Peyer's patch (tissue), 4 donors: ENCODE results near the gene TMEM243. TPM values are rescaled to one million over a fixed set of nuclear protein-coding genes. Genes with fewer than 3 reads are reported as not detected.

Experiments used
- DNase-seq, 3 donors: peaks; one replicate each; pipeline ENCODE4 v3.0.0-alpha.2; 2017 to 2019
- H3K27ac ChIP-seq, 4 donors: fragments of 200-600 bp; sonication (generic); one replicate each; pipeline ENCODE4 v1.5.1; 2016 to 2019
- H3K27me3 ChIP-seq, 2 donors: fragments of 200-600 bp; sonication (generic); one replicate each; pipeline ENCODE4 v1.5.1; 2019
- H3K36me3 ChIP-seq, 3 donors: fragments of 200-600 bp; sonication (generic); one replicate each; pipeline ENCODE4 v1.5.1; 2016 to 2019
- H3K4me1 ChIP-seq, 4 donors: fragments of 200-600 bp; sonication (generic); one replicate each; pipeline ENCODE4 v1.5.1; 2016 to 2019
- H3K4me3 ChIP-seq, 4 donors: fragments of 200-600 bp; sonication (generic); 1 replicate in 3 of 4; 2 replicates in 1 of 4; pipeline ENCODE4 v1.5.1; 2016 to 2019; ENCODE audit warnings: mild to moderate bottlenecking in 1 of 4
- H3K9me3 ChIP-seq, 4 donors: fragments of 200-600 bp; sonication (generic); one replicate each; pipeline ENCODE4 v1.5.1; 2016 to 2019; ENCODE audit warnings: mild to moderate bottlenecking in 1 of 4
- POLR2A ChIP-seq, 2 donors: fragments of 450-650 bp; IDR thresholded peaks; one replicate each; pipeline ENCODE4 v1.5.1; 2017; ENCODE audit warnings: antibody characterized with exemption in 2 of 2, mild to moderate bottlenecking in 2 of 2, moderate library complexity in 2 of 2
- total RNA-seq, 4 donors: library from RNA; depleted of rRNA; stranded (reverse); fragments of >200 nt; gene quantifications; one replicate each; pipeline ENCODE4 v1.1.0, GENCODE V29; 2016
- TF ChIP-seq, protein P1 (sequence below), 6 experiments: fragments of 450-650 bp in 4 of 6; fragments of 200-600 bp in 2 of 6; sonication (generic) in 1 of 6; IDR thresholded peaks; one replicate each; pipeline ENCODE4 v1.5.1; 2017 to 2019; ENCODE audit warnings: antibody characterized with exemption in 6 of 6, mild to moderate bottlenecking in 3 of 6, moderate library complexity in 1 of 6

The TMEM243 gene
- total RNA-seq, 4 donors from 2014 or later = 29.0 to 88.3 (median 43.6) TPM

DNA sequence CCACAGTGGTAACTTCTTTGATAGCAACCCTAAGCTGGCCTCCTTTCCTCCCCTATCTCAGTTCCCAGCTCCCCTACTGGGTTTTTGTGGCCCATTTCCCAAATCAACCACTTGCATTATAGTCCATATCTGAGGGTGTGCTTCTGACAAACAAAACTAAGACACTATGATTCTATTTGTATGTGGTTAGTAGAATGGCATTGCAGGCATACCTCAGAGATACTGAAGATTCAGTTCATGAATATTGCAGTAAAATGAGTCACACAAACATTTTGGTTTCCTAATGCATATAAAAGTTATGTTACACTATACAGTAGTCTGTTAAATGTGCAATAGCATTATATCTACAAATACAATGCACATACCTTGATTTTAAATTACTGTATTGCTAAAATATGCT is 15.4 kb upstream of the TMEM243 start:
- no peak for DNase-seq
- H3K27ac ChIP-seq = no peak overlapping the region
- TF ChIP-seq POLR2A (IDR thresholded peaks at IDR 0.05) = no peak
- TF ChIP-seq, protein P1, sequence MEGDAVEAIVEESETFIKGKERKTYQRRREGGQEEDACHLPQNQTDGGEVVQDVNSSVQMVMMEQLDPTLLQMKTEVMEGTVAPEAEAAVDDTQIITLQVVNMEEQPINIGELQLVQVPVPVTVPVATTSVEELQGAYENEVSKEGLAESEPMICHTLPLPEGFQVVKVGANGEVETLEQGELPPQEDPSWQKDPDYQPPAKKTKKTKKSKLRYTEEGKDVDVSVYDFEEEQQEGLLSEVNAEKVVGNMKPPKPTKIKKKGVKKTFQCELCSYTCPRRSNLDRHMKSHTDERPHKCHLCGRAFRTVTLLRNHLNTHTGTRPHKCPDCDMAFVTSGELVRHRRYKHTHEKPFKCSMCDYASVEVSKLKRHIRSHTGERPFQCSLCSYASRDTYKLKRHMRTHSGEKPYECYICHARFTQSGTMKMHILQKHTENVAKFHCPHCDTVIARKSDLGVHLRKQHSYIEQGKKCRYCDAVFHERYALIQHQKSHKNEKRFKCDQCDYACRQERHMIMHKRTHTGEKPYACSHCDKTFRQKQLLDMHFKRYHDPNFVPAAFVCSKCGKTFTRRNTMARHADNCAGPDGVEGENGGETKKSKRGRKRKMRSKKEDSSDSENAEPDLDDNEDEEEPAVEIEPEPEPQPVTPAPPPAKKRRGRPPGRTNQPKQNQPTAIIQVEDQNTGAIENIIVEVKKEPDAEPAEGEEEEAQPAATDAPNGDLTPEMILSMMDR (IDR thresholded peaks at IDR 0.05) = no peak
- no peak overlapping the region for H3K4me3 ChIP-seq
- H3K27me3 ChIP-seq = no peaks in the 10 kb centered on the region
- H3K9me3 ChIP-seq = no peaks in the 10 kb centered on the region
- H3K4me1 ChIP-seq = no peaks in the 10 kb centered on the region
- no peaks in the 10 kb centered on the region for H3K36me3 ChIP-seq

DNA sequence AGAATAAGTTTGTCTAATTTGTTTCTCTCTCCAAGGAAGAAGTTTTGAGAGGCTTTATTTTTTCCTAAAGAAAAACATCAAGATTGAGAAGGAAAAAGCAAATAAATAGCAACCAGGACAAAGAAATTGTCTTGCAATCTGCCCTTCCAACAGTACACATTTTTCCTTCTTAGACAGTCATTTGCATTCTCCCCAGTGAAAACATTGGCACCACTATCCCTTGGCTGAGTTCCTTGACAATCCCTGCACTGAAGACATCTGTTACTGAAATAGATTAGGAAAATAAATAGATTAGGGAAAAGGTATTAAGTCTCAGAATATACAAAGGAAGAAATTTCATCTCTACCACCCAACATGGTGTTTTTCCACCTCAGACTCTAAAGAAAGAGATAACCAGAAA is 12.2 kb upstream of the TMEM243 start:
- TF ChIP-seq, protein P1 (IDR thresholded peaks at IDR 0.05) = no peak
- TF ChIP-seq POLR2A (IDR thresholded peaks at IDR 0.05) = no peak
- no peak for DNase-seq
- no peaks in the 10 kb centered on the region for H3K9me3 ChIP-seq
- no peaks in the 10 kb centered on the region for H3K4me1 ChIP-seq
- no peaks in the 10 kb centered on the region for H3K27me3 ChIP-seq
- no peak overlapping the region for H3K4me3 ChIP-seq
- no peaks in the 10 kb centered on the region for H3K36me3 ChIP-seq
- no peak overlapping the region for H3K27ac ChIP-seq

DNA sequence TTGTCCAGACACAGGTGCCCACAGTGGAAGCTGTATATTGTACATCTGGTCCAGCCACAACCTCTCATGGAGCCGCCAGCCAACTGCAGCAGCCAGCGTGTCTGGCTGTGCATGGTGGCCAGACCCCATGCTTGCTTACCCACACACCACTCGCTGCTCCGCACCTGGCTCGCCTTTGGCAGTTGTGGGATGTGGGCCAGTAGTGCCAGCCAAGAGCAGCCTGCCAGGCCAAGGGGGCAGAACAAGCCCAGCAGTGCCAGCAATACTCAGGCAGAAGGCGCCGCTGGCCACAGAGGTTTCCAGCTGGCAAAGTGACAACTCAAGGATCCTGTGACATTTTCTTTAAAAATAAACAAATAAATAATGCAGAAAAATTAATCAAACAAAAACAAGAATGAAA is 11.7 kb upstream of the TMEM243 start:
- no peaks in the 10 kb centered on the region for H3K4me1 ChIP-seq
- no peak overlapping the region for H3K27ac ChIP-seq
- DNase-seq = no peak
- H3K4me3 ChIP-seq = no peak overlapping the region
- H3K27me3 ChIP-seq = no peaks in the 10 kb centered on the region
- H3K36me3 ChIP-seq = no peaks in the 10 kb centered on the region
- TF ChIP-seq, protein P1 (IDR thresholded peaks at IDR 0.05) = no peak
- TF ChIP-seq POLR2A (IDR thresholded peaks at IDR 0.05) = no peak
- no peaks in the 10 kb centered on the region for H3K9me3 ChIP-seq

DNA sequence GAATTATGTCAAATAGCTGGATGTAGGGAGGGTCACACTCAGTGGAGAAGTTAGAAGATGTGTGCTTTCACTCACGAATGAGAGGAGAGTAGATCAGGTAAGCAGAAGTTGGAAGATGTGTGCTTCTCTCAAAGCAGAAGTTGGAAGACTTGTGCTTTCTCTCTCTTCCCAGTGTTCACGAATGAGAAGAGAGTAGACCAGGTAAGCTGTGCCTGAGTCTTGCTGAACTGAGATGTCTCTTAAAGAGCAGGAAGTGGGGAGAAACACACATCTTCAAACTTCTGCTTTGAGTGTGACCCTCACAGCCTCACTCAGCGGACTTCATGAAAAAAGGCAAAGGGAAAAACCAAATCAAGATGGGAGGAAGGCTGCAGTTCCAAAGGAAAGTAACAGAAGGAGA is 7.0 kb upstream of the TMEM243 start:
- no peaks in the 10 kb centered on the region for H3K9me3 ChIP-seq
- no peaks in the 10 kb centered on the region for H3K27me3 ChIP-seq
- TF ChIP-seq POLR2A (IDR thresholded peaks at IDR 0.05) = no peak
- TF ChIP-seq, protein P1 (IDR thresholded peaks at IDR 0.05) = no peak
- H3K27ac ChIP-seq = no peak overlapping the region
- no peak overlapping the region for H3K4me3 ChIP-seq
- H3K4me1 ChIP-seq = no peaks in the 10 kb centered on the region
- no peaks in the 10 kb centered on the region for H3K36me3 ChIP-seq
- no peak for DNase-seq

DNA sequence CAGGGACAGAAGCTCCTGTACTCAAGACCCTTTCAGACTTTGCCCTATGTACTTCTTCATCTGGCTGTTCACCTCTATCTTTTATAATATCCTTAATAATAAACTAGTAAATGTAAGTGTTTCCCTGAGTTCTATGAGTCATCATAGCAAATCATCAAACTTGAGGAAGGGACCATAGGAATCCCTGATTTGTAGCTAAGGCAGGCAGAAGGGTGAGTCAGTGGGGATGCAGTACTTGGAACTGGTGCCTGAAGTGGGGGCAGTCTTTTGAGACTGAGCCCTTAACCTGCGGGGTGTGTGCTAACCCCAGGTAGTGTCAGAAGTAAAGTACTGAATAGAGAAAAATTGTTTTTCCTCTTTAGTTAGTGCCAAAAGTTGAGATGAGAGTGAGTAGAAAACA is 6.2 kb upstream of the TMEM243 start:
- TF ChIP-seq, protein P1 (IDR thresholded peaks at IDR 0.05) = no peak
- no peak for TF ChIP-seq POLR2A (IDR thresholded peaks at IDR 0.05)
- H3K27ac ChIP-seq = no peak overlapping the region
- peaks cover 0 to 4% (median 0%) of the 10 kb centered on the region in 4 donors for H3K4me1 ChIP-seq
- H3K9me3 ChIP-seq = no peaks in the 10 kb centered on the region
- DNase-seq = no peak
- no peak overlapping the region for H3K4me3 ChIP-seq
- no peaks in the 10 kb centered on the region for H3K27me3 ChIP-seq
- H3K36me3 ChIP-seq = no peaks in the 10 kb centered on the region

DNA sequence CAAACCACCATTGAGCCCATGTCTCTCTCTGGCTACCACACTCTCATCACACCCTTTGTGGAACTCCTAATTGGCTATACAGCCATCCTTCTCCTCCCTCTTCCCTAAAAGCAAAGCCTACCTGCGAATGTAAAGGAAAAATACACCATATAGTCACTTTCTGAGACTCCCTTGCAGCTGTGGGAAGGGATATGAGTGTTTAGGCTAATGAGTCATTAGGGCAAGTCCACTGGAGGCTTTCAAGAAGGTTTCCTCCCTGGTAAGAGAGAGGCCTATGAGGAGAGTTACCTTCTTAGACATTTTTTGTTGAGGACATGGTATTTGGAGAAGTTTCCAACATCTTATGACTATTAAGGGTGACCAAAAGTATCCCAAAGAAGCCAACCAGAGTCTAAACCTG is 4.1 kb upstream of the TMEM243 start:
- no peak for DNase-seq
- no peak overlapping the region for H3K27ac ChIP-seq
- no peaks in the 10 kb centered on the region for H3K36me3 ChIP-seq
- TF ChIP-seq, protein P1 (IDR thresholded peaks at IDR 0.05) = no peak
- no peaks in the 10 kb centered on the region for H3K27me3 ChIP-seq
- H3K9me3 ChIP-seq = no peaks in the 10 kb centered on the region
- H3K4me1 ChIP-seq = peaks cover 0 to 5% (median 0%) of the 10 kb centered on the region in 4 donors
- H3K4me3 ChIP-seq = no peak overlapping the region
